CD4-positive, alpha-beta T cell (primary cell): ENCODE data around the gene CHMP3. TPM values are rescaled to one million over a fixed set of nuclear protein-coding genes. Genes with fewer than 3 reads are reported as not detected.

Experiments
- ATAC-seq: fragments of 200-7000 bp; cut with Tn5 transposase; one replicate; pipeline ENCODE4 v1.10.0; 2022; ENCODE audit warnings: mild to moderate bottlenecking; ENCODE audit not compliant: poor library complexity
- CTCF ChIA-PET: fragments of 350-600 bp; sonication (Branson Sonifier 250); formaldehyde crosslinking; loops from one replicate; lab custom pipeline; 2021; ENCODE audit warnings: antibody characterized with exemption, inconsistent platforms; lab: Charles Lee
- POLR2A ChIA-PET: fragments of 350-600 bp; sonication (Branson Sonifier 250); formaldehyde crosslinking; loops from one replicate; lab custom pipeline; 2021; ENCODE audit warnings: antibody characterized with exemption, inconsistent platforms; lab: Charles Lee
- DNase-seq, 14 experiments: peaks; one replicate each; pipeline ENCODE4 v3.0.0-alpha.2; 2013 to 2020; ENCODE audit warnings: mixed read lengths in 2 of 14
- H3K27ac ChIP-seq, 2 donors: one replicate each; pipeline versions ENCODE4 v1.5.1 to v1.7.0; 2013; ENCODE audit warnings: low read length in 2 of 2, low read depth in 1 of 2, mild to moderate bottlenecking in 1 of 2
- H3K27me3 ChIP-seq, 2 experiments: 1 replicate in 1 of 2; 2 replicates in 1 of 2; pipeline versions ENCODE4 v1.6.1 to v1.7.0; 2013; ENCODE audit warnings: low read length in 2 of 2, control low read depth in 1 of 2, mild to moderate bottlenecking in 1 of 2, moderate library complexity in 1 of 2; ENCODE audit not compliant: insufficient read depth in 2 of 2, control insufficient read depth in 1 of 2
- H3K36me3 ChIP-seq: one replicate; pipeline ENCODE4 v1.6.1; 2013; ENCODE audit warnings: low read length, control low read depth; ENCODE audit not compliant: insufficient read depth
- H3K4me1 ChIP-seq: one replicate; pipeline ENCODE4 v1.6.1; 2013; ENCODE audit warnings: low read length, control low read depth; ENCODE audit not compliant: insufficient read depth
- H3K4me3 ChIP-seq: one replicate; pipeline ENCODE4 v1.5.1; 2013; ENCODE audit warnings: mild to moderate bottlenecking, low read length, moderate library complexity
- H3K9me3 ChIP-seq, 2 experiments: 1 replicate in 1 of 2; 2 replicates in 1 of 2; pipeline versions ENCODE4 v1.6.1 to v1.7.0; 2013; ENCODE audit warnings: low read length in 2 of 2, mild to moderate bottlenecking in 2 of 2, control low read depth in 1 of 2, moderate library complexity in 1 of 2; ENCODE audit not compliant: control insufficient read depth in 1 of 2, insufficient read depth in 1 of 2
- H3K27ac Mint-ChIP-seq: one replicate; pipeline ENCODE4 v1.8.0; 2020; ENCODE audit warnings: mixed read lengths
- H3K27me3 Mint-ChIP-seq: one replicate; pipeline ENCODE4 v1.8.0; 2021; ENCODE audit warnings: mixed read lengths
- H3K36me3 Mint-ChIP-seq: one replicate; pipeline ENCODE4 v1.8.0; 2021; ENCODE audit warnings: low read depth, mixed read lengths
- H3K4me1 Mint-ChIP-seq: one replicate; pipeline ENCODE4 v1.8.0; 2021; ENCODE audit warnings: low read depth, mixed read lengths
- H3K4me3 Mint-ChIP-seq: one replicate; pipeline ENCODE4 v1.8.0; 2020; ENCODE audit warnings: mild to moderate bottlenecking, mixed read lengths
- H3K9me3 Mint-ChIP-seq: one replicate; pipeline ENCODE4 v1.8.0; 2020; ENCODE audit warnings: mixed read lengths
- CTCF ChIP-seq: fragments of 200-600 bp; IDR thresholded peaks from one replicate; pipeline ENCODE4 v1.8.0; 2022; ENCODE audit warnings: antibody characterized with exemption, mild to moderate bottlenecking
- intact Hi-C, 2 experiments: fragments of 100-400 bp; cut with DNase I in 1 of 2; cut with micrococcal nuclease in 1 of 2; formaldehyde crosslinking; loops; one replicate each; pipeline versions ENCODE4 v1.15.1 to v1.9.0; 2023 to 2025; cut with DNase I, micrococcal nuclease
- total RNA-seq, 174 experiments: library from RNA in 2 of 174; stranded (reverse) in 2 of 174; gene quantifications; one replicate each; pipeline ENCODE4 v1.2.3 and lab custom pipeline; 2021 to 2026

CHMP3 gene
- total RNA-seq, 2 experiments from 2014 or later, result 61.7 to 65.3 TPM

GRCh38 chr2:86507600-86507999 lies 55.6 kb downstream of the CHMP3 start:
- intact Hi-C loops, result no loop called here
- no peak for TF ChIP-seq CTCF
- H3K27ac ChIP-seq, result no peak overlapping the region
- ATAC-seq (no peak), DNase-seq (no peak)
- POLR2A ChIA-PET, result interaction anchor here (1.2 kb wide), 1 partner anchor 9 kb away, joined by 3 read pairs; no protein-coding TSS in a partner anchor
- H3K4me1 ChIP-seq, result no peaks in the 10 kb centered on the region
- peaks cover 77% of the 10 kb centered on the region for H3K36me3 ChIP-seq
- CTCF ChIA-PET, result no interaction called here
- peaks cover 83% of the 10 kb centered on the region for H3K36me3 Mint-ChIP-seq
- H3K27ac Mint-ChIP-seq, result no peak overlapping the region
- H3K27me3 ChIP-seq, result no peaks in the 10 kb centered on the region
- H3K4me3 Mint-ChIP-seq, result no peak overlapping the region
- no peak overlapping the region for H3K4me3 ChIP-seq
- H3K9me3 ChIP-seq, result no peaks in the 10 kb centered on the region
- H3K4me1 Mint-ChIP-seq, result no peaks in the 10 kb centered on the region
- no peaks in the 10 kb centered on the region for H3K27me3 Mint-ChIP-seq
- H3K9me3 Mint-ChIP-seq, result no peaks in the 10 kb centered on the region

GRCh38 chr2:86500325-86501083 lies 62.7 kb downstream of the CHMP3 start:
- no peaks in the 10 kb centered on the region for H3K27me3 Mint-ChIP-seq
- no peak for ATAC-seq

GRCh38 chr2:86499326-86499725 lies 63.9 kb downstream of the CHMP3 start:
- H3K27me3 Mint-ChIP-seq, result no peaks in the 10 kb centered on the region
- DNase-seq (no peak), ATAC-seq (no peak)
- H3K36me3 Mint-ChIP-seq, result peaks cover 100% of the 10 kb centered on the region
- Histone ChIP-seq H3K36me3 (peaks cover 86% of the 10 kb centered on the region), H3K9me3 (peaks cover 16 to 24% of the 10 kb centered on the region in 2 experiments), H3K4me1 (no peaks in the 10 kb centered on the region), H3K4me3 (no peak overlapping the region), H3K27ac (no peak overlapping the region), H3K27me3 (no peaks in the 10 kb centered on the region)
- H3K4me3 Mint-ChIP-seq, result no peak overlapping the region
- intact Hi-C loops, result no loop called here
- no peak overlapping the region for H3K27ac Mint-ChIP-seq
- TF ChIP-seq CTCF, result no peak
- peaks cover 28% of the 10 kb centered on the region for H3K9me3 Mint-ChIP-seq
- ChIA-PET CTCF (no interaction called here), POLR2A (interaction anchor here (1.0 to 2.0 kb wide), 2 partner anchors 12 to 58 kb away, joined by 4 to 5 read pairs; partner anchors contain the start of gene KDM3A)
- H3K4me1 Mint-ChIP-seq, result peaks cover 23% of the 10 kb centered on the region

More at GRCh38 chr2:86500325-86501083, 62.7 kb downstream of the CHMP3 start:
- Mint-ChIP-seq H3K9me3 (peaks cover 20% of the 10 kb centered on the region), H3K4me1 (peaks cover 14% of the 10 kb centered on the region), H3K4me3 (no peak overlapping the region), H3K27ac (no peak overlapping the region), H3K36me3 (peaks cover 100% of the 10 kb centered on the region)
- Histone ChIP-seq H3K4me3 (no peak overlapping the region), H3K9me3 (peaks cover 16 to 24% of the 10 kb centered on the region in 2 experiments), H3K4me1 (no peaks in the 10 kb centered on the region), H3K27me3 (no peaks in the 10 kb centered on the region), H3K27ac (no peak overlapping the region), H3K36me3 (peaks cover 91% of the 10 kb centered on the region)
- no peak for DNase-seq
- intact Hi-C loops, result no loop called here
- ChIA-PET CTCF (no interaction called here), POLR2A (interaction anchor here (0.6 kb wide), 1 partner anchor 32 kb away, joined by 3 read pairs; no protein-coding TSS in a partner anchor)
- no peak for TF ChIP-seq CTCF
